SK-N-SH (cell line): ENCODE measurements around the gene AMN1. TPM values are rescaled to one million over a fixed set of nuclear protein-coding genes. Genes with fewer than 3 reads are reported as not detected.
"Not testable (repeated sequence)": the region's sequence is repeated elsewhere in the genome, so short reads cannot be mapped to it uniquely, and the experiment has no call there.

Source experiments
- CTCF ChIA-PET: fragments of 300-600, 350-600 bp; formaldehyde crosslinking; extraction: SDS; loops from one replicate; lab custom pipeline; 2021; lab: Yijun Ruan, JAX
- POLR2A ChIA-PET: fragments of 350-600 bp; sonication (Branson Sonifier 250); formaldehyde crosslinking; extraction: SDS; loops from one replicate; lab custom pipeline; 2020; ENCODE audit warnings: antibody characterized with exemption, inconsistent platforms; lab: Yijun Ruan, JAX
- DNase-seq: peaks from one replicate; pipeline ENCODE4 v3.0.0; 2012
- H2AFZ ChIP-seq: fragments of 200-600 bp; sonication (generic); 2 replicates; pipeline ENCODE4 v1.8.1; 2016; ENCODE audit warnings: antibody characterized with exemption, mild to moderate bottlenecking, low read depth
- H3F3A ChIP-seq: fragments of 200-600 bp; sonication (generic); replicated peaks from 2 replicates; pipeline ENCODE3; 2016; ENCODE audit warnings: antibody characterized with exemption, mild to moderate bottlenecking; ENCODE audit not compliant: insufficient read depth
- H3K27ac ChIP-seq, 2 experiments: fragments of 200-500 bp in 1 of 2; fragments of 200-600 bp in 1 of 2; sonication (Bioruptor generic) in 1 of 2; sonication (generic), shearing (Covaris generic) in 1 of 2; 2 replicates each; pipeline versions ENCODE4 v1.5.1 to v1.6.1; 2014 to 2016; ENCODE audit warnings: low read depth in 2 of 2, inconsistent platforms in 1 of 2, low read length in 1 of 2, mild to moderate bottlenecking in 1 of 2, mixed read lengths in 1 of 2
- H3K27me3 ChIP-seq: fragments of 200-600 bp; sonication (generic), shearing (Covaris generic); 2 replicates; pipeline ENCODE4 v1.6.1; 2016; ENCODE audit warnings: mixed run types; ENCODE audit not compliant: insufficient read depth
- H3K36me3 ChIP-seq, 2 experiments: fragments of 200-500 bp in 1 of 2; fragments of 200-600 bp in 1 of 2; sonication (Bioruptor generic) in 1 of 2; sonication (generic) in 1 of 2; replicated peaks in 1 of 2; 2 replicates each; pipeline versions ENCODE3 to v1.5.1; 2014 to 2016; ENCODE audit warnings: low read length in 1 of 2, mild to moderate bottlenecking in 1 of 2; ENCODE audit not compliant: insufficient read depth in 2 of 2, control insufficient read depth in 1 of 2
- H3K4me1 ChIP-seq, 2 experiments: fragments of 200-500 bp in 1 of 2; fragments of 200-600 bp in 1 of 2; sonication (Bioruptor generic) in 1 of 2; sonication (generic), shearing (Covaris generic) in 1 of 2; 2 replicates each; pipeline versions ENCODE4 v1.5.1 to v1.6.1; 2014 to 2016; ENCODE audit warnings: low read depth in 1 of 2, low read length in 1 of 2, mixed run types in 1 of 2; ENCODE audit not compliant: insufficient read depth in 2 of 2, control insufficient read depth in 1 of 2
- H3K4me2 ChIP-seq: fragments of 200-600 bp; sonication (generic), shearing (Covaris generic); 2 replicates; pipeline ENCODE4 v1.6.1; 2017; ENCODE audit warnings: mixed run types
- H3K4me3 ChIP-seq, 2 experiments: fragments of 200-500 bp in 1 of 2; fragments of 200-600 bp in 1 of 2; sonication (Bioruptor generic) in 1 of 2; sonication (generic), shearing (Covaris generic) in 1 of 2; 2 replicates each; pipeline versions ENCODE4 v1.5.1 to v1.8.1; 2014 to 2016; ENCODE audit warnings: low read depth in 2 of 2, inconsistent platforms in 1 of 2, low read length in 1 of 2, mild to moderate bottlenecking in 1 of 2, mixed read lengths in 1 of 2, moderate library complexity in 1 of 2
- H3K79me2 ChIP-seq: fragments of 200-600 bp; sonication (generic); 2 replicates; pipeline ENCODE4 v1.8.1; 2017; ENCODE audit warnings: mild to moderate bottlenecking; ENCODE audit not compliant: insufficient read depth
- H3K9ac ChIP-seq: fragments of 200-600 bp; sonication (generic); 2 replicates; pipeline ENCODE4 v1.6.1; 2017; ENCODE audit warnings: mixed run types
- H3K9me2 ChIP-seq: fragments of 200-600 bp; sonication (generic); 2 replicates; pipeline ENCODE4 v1.6.1; 2017; ENCODE audit warnings: mixed run types
- H3K9me3 ChIP-seq: fragments of 200-600 bp; sonication (generic); 2 replicates; pipeline ENCODE4 v1.6.1; 2017; ENCODE audit warnings: mixed run types, mild to moderate bottlenecking, moderate library complexity
- H4K20me1 ChIP-seq: fragments of 200-600 bp; sonication (generic); 2 replicates; pipeline ENCODE4 v1.6.1; 2017; ENCODE audit warnings: mild to moderate bottlenecking, mixed run types; ENCODE audit not compliant: insufficient read depth
- CHD2 ChIP-seq: fragments of 150-350 bp; IDR thresholded peaks from 2 replicates; pipeline ENCODE4 v1.6.1; 2018; ENCODE audit warnings: low read length; ENCODE audit not compliant: partially characterized antibody
- CTCF ChIP-seq: fragments of 200-600 bp; sonication (generic); IDR thresholded peaks from 2 replicates; pipeline ENCODE4 v1.6.1; 2017; ENCODE audit warnings: antibody characterized with exemption, mild to moderate bottlenecking, moderate library complexity
- ELF1 ChIP-seq: IDR thresholded peaks from 2 replicates; pipeline ENCODE4 v1.4.0; 2012
- EP300 ChIP-seq, 2 experiments: IDR thresholded peaks; 2 replicates each; pipeline versions ENCODE4 v1.4.0 to v1.6.1; 2012; ENCODE audit warnings: borderline replicate concordance in 1 of 2, low read depth in 1 of 2, low read length in 1 of 2
- EZH2phosphoT487 ChIP-seq: fragments of 200-600 bp; sonication (generic); IDR thresholded peaks from 2 replicates; pipeline ENCODE4 v1.6.1; 2017; ENCODE audit warnings: low read depth, mixed run types, mild to moderate bottlenecking, antibody characterized with exemption, moderate library complexity, borderline replicate concordance
- MAX ChIP-seq: IDR thresholded peaks from 2 replicates; pipeline ENCODE4 v1.4.0; 2012; ENCODE audit warnings: low read depth
- MEF2A ChIP-seq: IDR thresholded peaks from 2 replicates; pipeline ENCODE4 v1.4.0; 2012; ENCODE audit warnings: low read depth, borderline replicate concordance
- NRF1 ChIP-seq: IDR thresholded peaks from 2 replicates; pipeline ENCODE4 v1.6.1; 2012; ENCODE audit warnings: low read depth, mild to moderate bottlenecking, low read length
- POLR2AphosphoS5 ChIP-seq: IDR thresholded peaks from 2 replicates; pipeline ENCODE4 v1.6.1; 2012; ENCODE audit warnings: low read depth, low read length
- RAD21 ChIP-seq: IDR thresholded peaks from 2 replicates; pipeline ENCODE4 v1.6.1; 2012; ENCODE audit warnings: mild to moderate bottlenecking, low read length
- RCOR1 ChIP-seq: fragments of 150-350 bp; IDR thresholded peaks from 2 replicates; pipeline ENCODE4 v1.6.1; 2017; ENCODE audit warnings: antibody characterized with exemption, low read length
- REST ChIP-seq: IDR thresholded peaks from 2 replicates; pipeline ENCODE4 v1.6.1; 2012; ENCODE audit warnings: mild to moderate bottlenecking, low read depth, low read length, moderate library complexity
- SMC3 ChIP-seq: IDR thresholded peaks from 2 replicates; pipeline ENCODE4 v1.6.1; 2012; ENCODE audit warnings: low read depth, low read length, improper control_type of control experiment
- TAF1 ChIP-seq: IDR thresholded peaks from 2 replicates; pipeline ENCODE4 v1.6.1; 2012; ENCODE audit warnings: low read depth, mild to moderate bottlenecking, low read length, moderate library complexity, borderline replicate concordance
- USF1 ChIP-seq: IDR thresholded peaks from 2 replicates; pipeline ENCODE4 v1.4.0; 2012; ENCODE audit warnings: low read depth, borderline replicate concordance
- USF2 ChIP-seq: fragments of 150-350 bp; IDR thresholded peaks from 2 replicates; pipeline ENCODE4 v1.6.1; 2017; ENCODE audit warnings: antibody characterized with exemption, low read length, low read depth, borderline replicate concordance
- WGBS: methylation state at CpG from one replicate; pipeline ENCODE4 v1.1.6; 2017; ENCODE audit warnings: low lambda C conversion rate; 5-methylcytosine and 5-hydroxymethylcytosine counted together
- polyA plus RNA-seq, 3 experiments: library from polyadenylated mRNA; depleted of rRNA; stranded (reverse); fragments of >200 nt; gene quantifications; 2 replicates each; pipeline ENCODE4 v1.2.3, GENCODE V29; 2012

AMN1 gene
- polyA plus RNA-seq, 1 of the 3 experiments (the other 2 are of a cell fraction) = 8.6 TPM

- TF ChIP-seq USF2 (no peak), TAF1 (no peak), RCOR1 (no peak)
Measured at GRCh38 chr12:31702047-31702446, 26.8 kb downstream of the AMN1 start (continued).

- H3K27ac ChIP-seq, H3K4me1 ChIP-seq, DNase-seq, H3K9me3 ChIP-seq, H3K27me3 ChIP-seq, H2AFZ ChIP-seq, POLR2A ChIA-PET, H3K4me3 ChIP-seq, H3K79me2 ChIP-seq, H4K20me1 ChIP-seq, H3F3A ChIP-seq, H3K4me2 ChIP-seq, H3K9me2 ChIP-seq, H3K9ac ChIP-seq: not testable (repeated sequence)
- H3K36me3 ChIP-seq = peaks cover 0 to 11% of the 10 kb centered on the region in 2 experiments
- CTCF ChIA-PET = interaction anchor here (1.1 kb wide), 1 partner anchor 622 kb away, joined by 3 read pairs; no protein-coding TSS in a partner anchor
- WGBS = 82% methylated on average over 3 of the region's 3 CpGs
Measured at GRCh38 chr12:31689921-31690320, 38.9 kb downstream of the AMN1 start.

GRCh38 chr12:31687101-31687527 lies 41.7 kb downstream of the AMN1 start:
- TF ChIP-seq RAD21 (no peak), MAX (no peak), USF2 (no peak), REST (no peak), SMC3 (no peak), TAF1 (no peak), CHD2 (no peak), MEF2A (no peak), POLR2AphosphoS5 (no peak), CTCF (no peak), ELF1 (no peak), RCOR1 (no peak), EZH2phosphoT487 (no peak), NRF1 (no peak), USF1 (no peak), EP300 (IDR thresholded peaks at IDR 0.05; ENCODE audit: borderline replicate concordance in 1 of 2, low read depth in 1 of 2, low read length in 1 of 2) (no peak)
- TF ChIP-seq, all 33 proteins: peak for 0
- Histone ChIP-seq H3K27me3 (no peaks in the 10 kb centered on the region), H3K9ac (no peak overlapping the region), H3F3A (peaks cover 4% of the 10 kb centered on the region), H3K9me3 (no peaks in the 10 kb centered on the region), H3K9me2 (no peaks in the 10 kb centered on the region), H3K4me3 (no peak overlapping the region), H2AFZ (no peak overlapping the region), H3K4me1 (no peaks in the 10 kb centered on the region), H3K27ac (no peak overlapping the region), H4K20me1 (no peaks in the 10 kb centered on the region), H3K36me3 (peaks cover 0 to 26% of the 10 kb centered on the region in 2 experiments), H3K4me2 (no peak overlapping the region), H3K79me2 (no peaks in the 10 kb centered on the region)
- WGBS = 93% methylated on average over 3 of the region's 3 CpGs
- CTCF ChIA-PET = interaction anchor here (1.0 kb wide), 1 partner anchor 625 kb away, joined by 3 read pairs; no protein-coding TSS in a partner anchor
- POLR2A ChIA-PET = no interaction called here
- DNase-seq = no peak
